Measurements from ENCODE around the gene TMEM151B. TPM values are rescaled to one million over a fixed set of nuclear protein-coding genes. Genes with fewer than 3 reads are reported as not detected.

The TMEM151B gene
- total and polyA plus RNA-seq, 10 of the 15 experiments (the other 5 are each of a cell fraction or from before 2014, with no cell fraction given) = 0.01 to 0.19 (median 0.05) TPM; not detected in 6

DNA sequence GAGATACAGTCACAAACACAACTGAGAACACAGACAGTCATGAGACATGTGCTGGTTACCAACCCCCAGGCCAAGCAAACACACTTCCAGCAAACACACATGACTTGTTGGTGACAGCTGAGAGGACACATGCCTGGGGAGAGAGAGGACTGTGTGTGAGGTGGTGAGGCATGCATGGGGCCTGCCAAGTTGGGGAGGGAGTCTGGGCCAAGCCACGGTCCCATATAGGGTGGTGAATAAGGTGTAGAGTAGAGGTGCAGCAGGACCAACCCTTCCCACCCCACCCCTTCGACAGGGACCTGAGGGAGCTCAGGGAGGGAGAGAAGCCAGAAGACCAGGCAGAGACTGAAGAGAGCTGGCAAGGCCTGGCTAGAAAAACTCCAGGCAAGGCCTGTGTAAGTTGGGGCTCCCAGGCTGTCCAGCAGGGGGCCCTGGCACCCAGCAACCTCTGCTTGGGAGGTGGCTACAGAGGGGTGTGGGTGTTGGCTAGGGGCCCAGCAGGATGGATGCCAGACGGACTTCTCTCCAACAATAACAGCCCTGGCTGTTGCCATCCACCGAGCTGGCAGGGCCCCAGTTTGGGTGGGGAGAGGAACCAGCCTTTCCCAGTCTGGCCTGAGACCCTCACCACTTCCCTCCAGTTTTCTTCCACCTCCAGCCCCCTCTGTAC is 48.8 kb upstream of the TMEM151B start:
- 11% methylated on average over 4 of the region's 4 CpGs for WGBS (ENCODE audit: insufficient coverage, insufficient replicate concordance, low lambda C conversion rate, missing lambda C conversion rate)
- Histone ChIP-seq H3K36me3 (ENCODE audit: control insufficient read depth in 2 of 2, insufficient read depth in 2 of 2, low read length in 1 of 2) (no peaks in the 10 kb centered on the region), H3K4me3 (no peak overlapping the region), H3K27me3 (replicated peaks in 1 of 2; ENCODE audit: control insufficient read depth in 2 of 2, insufficient read depth in 2 of 2, low read length in 1 of 2) (no peaks in the 10 kb centered on the region), H3K27ac (ENCODE audit: control insufficient read depth, insufficient read depth) (peak overlapping the region; percentile 15), H3K9me3 (replicated peaks; ENCODE audit: control insufficient read depth, insufficient read depth, low read length) (no peaks in the 10 kb centered on the region), H3K4me1 (ENCODE audit: control insufficient read depth, insufficient read depth, low read length) (peaks cover 45% of the 10 kb centered on the region), H2AFZ (ENCODE audit: control insufficient read depth, low read depth, low read length) (peak overlapping the region; percentile 40), H3K9ac (ENCODE audit: control insufficient read depth, insufficient read depth, low read length) (no peak overlapping the region), H3K79me2 (ENCODE audit: control insufficient read depth, insufficient read depth, low read length) (peaks cover 27% of the 10 kb centered on the region), H4K20me1 (ENCODE audit: control insufficient read depth, insufficient read depth) (no peaks in the 10 kb centered on the region), H3K4me2 (ENCODE audit: control insufficient read depth, insufficient read depth) (no peak overlapping the region)
- ChIA-PET CTCF (interaction anchor here (0.5 to 5.9 kb wide), 19 partner anchors 8 to 105 kb away, joined by 3 to 95 read pairs (median 3); partner anchors contain the start of gene HSP90AB1), RAD21 (ENCODE audit: unreplicated experiment) (interaction anchor here (0.6 to 2.5 kb wide), 10 partner anchors 14 to 57 kb away, joined by 3 to 11 read pairs (median 4); no protein-coding TSS in a partner anchor), POLR2A (interaction anchor here (0.6 to 7.0 kb wide), 7 partner anchors 15 to 121 kb away, joined by 3 to 63 read pairs (median 4); partner anchors contain the start of gene HSP90AB1), SMC1A (ENCODE audit: uncharacterized antibody, unreplicated experiment) (interaction anchor here (1.2 to 2.2 kb wide), 6 partner anchors 21 to 45 kb away, joined by 4 to 6 read pairs (median 6); no protein-coding TSS in a partner anchor)
- intact Hi-C loops (cut with micrococcal nuclease; ENCODE audit: unreplicated experiment) (loop anchor here (1.0 kb wide), 1 partner anchor 25 kb away; no protein-coding TSS in a partner anchor), in situ Hi-C loops (cut with MboI) (no loop called here)
- peak; percentile 68 for ATAC-seq
- peak; percentile 88 for FAIRE-seq
- no TSS peak for BruUV-seq (replicated peaks)
- no peak for DNase-seq (ENCODE audit: low read depth, low spot score)
- no peak for TF ChIP-seq KDM1A (IDR thresholded peaks at IDR 0.05; ENCODE audit: borderline replicate concordance)
- TF ChIP-seq CHD2 (IDR thresholded peaks at IDR 0.05; ENCODE audit: borderline replicate concordance, low read depth, low read length) = 0 out of 2 replicates have a peak, but pooled peaks have one; percentile 40
- TF ChIP-seq FOS (IDR thresholded peaks at IDR 0.05; ENCODE audit: borderline replicate concordance, extremely low read depth, insufficient read length) = no peak
- TF ChIP-seq RAD51 (IDR thresholded peaks at IDR 0.05) = peak; percentile 81
- TF ChIP-seq GATAD2B (conservative IDR thresholded peaks at IDR 0.05; ENCODE audit: low read depth) = 0 out of 2 replicates have a peak, but pooled peaks have one; percentile 40
- TF ChIP-seq IRF4 (IDR thresholded peaks at IDR 0.05; ENCODE audit: low read depth, low read length) = 0 out of 2 replicates have a peak, but pooled peaks have one; percentile 7
- TF ChIP-seq IKZF2 (IDR thresholded peaks at IDR 0.05) = peak; percentile 32 to 43; a peak in 2 of 4 replicates
- TF ChIP-seq SMC3 (IDR thresholded peaks at IDR 0.05; ENCODE audit: borderline replicate concordance, low read length) = peak; percentile 52; the same call in 1 of the 2 replicates
- TF ChIP-seq, protein P1, sequence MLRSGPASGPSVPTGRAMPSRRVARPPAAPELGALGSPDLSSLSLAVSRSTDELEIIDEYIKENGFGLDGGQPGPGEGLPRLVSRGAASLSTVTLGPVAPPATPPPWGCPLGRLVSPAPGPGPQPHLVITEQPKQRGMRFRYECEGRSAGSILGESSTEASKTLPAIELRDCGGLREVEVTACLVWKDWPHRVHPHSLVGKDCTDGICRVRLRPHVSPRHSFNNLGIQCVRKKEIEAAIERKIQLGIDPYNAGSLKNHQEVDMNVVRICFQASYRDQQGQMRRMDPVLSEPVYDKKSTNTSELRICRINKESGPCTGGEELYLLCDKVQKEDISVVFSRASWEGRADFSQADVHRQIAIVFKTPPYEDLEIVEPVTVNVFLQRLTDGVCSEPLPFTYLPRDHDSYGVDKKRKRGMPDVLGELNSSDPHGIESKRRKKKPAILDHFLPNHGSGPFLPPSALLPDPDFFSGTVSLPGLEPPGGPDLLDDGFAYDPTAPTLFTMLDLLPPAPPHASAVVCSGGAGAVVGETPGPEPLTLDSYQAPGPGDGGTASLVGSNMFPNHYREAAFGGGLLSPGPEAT (IDR thresholded peaks at IDR 0.05; ENCODE audit: low read depth) = peak; percentile 54; the same call in 1 of the 2 replicates
- TF ChIP-seq YY1 (IDR thresholded peaks at IDR 0.05; ENCODE audit: low read depth, low read length) = peak; percentile 50; the same call in 1 of the 2 replicates
- peak; percentile 75 to 80; a peak in 2 of 4 replicates for TF ChIP-seq BHLHE40 (IDR thresholded peaks at IDR 0.05; ENCODE audit: borderline replicate concordance in 1 of 2, low read depth in 2 of 2, low read length in 1 of 2)
- TF ChIP-seq FOXM1 (IDR thresholded peaks at IDR 0.05; ENCODE audit: low read depth, low read length) = no peak
- TF ChIP-seq ATF2 (IDR thresholded peaks at IDR 0.05; ENCODE audit: low read length) = no peak
- TF ChIP-seq ZBTB11 (CRISPR knock-in tag; IDR thresholded peaks at IDR 0.05) = no peak
- TF ChIP-seq, protein P2, sequence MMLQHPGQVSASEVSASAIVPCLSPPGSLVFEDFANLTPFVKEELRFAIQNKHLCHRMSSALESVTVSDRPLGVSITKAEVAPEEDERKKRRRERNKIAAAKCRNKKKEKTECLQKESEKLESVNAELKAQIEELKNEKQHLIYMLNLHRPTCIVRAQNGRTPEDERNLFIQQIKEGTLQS (IDR thresholded peaks at IDR 0.05; ENCODE audit: borderline replicate concordance, extremely low read depth, low read depth, low read length) = no peak

Measured in GM12878 (cell line).